WTC11 (cell line): ENCODE measurements around the gene RIMS4.

Source experiments
- KAT7 ChIP-seq: sonication (generic); formaldehyde crosslinking; IDR thresholded peaks from 2 replicates; pipeline ENCODE4 v1.8.1; 2023; ENCODE audit warnings: missing genetic modification reagents, mild to moderate bottlenecking, borderline replicate concordance
- NR2C2 ChIP-seq: sonication (generic); formaldehyde crosslinking; IDR thresholded peaks from 2 replicates; pipeline ENCODE4 v1.8.0; 2022; ENCODE audit warnings: mild to moderate bottlenecking, missing genetic modification reagents
- TF ChIP-seq, protein P1 (sequence below): fragments of 200-600 bp; IDR thresholded peaks from 2 replicates; pipeline ENCODE4 v1.8.0; 2022; ENCODE audit warnings: antibody characterized with exemption

DNA sequence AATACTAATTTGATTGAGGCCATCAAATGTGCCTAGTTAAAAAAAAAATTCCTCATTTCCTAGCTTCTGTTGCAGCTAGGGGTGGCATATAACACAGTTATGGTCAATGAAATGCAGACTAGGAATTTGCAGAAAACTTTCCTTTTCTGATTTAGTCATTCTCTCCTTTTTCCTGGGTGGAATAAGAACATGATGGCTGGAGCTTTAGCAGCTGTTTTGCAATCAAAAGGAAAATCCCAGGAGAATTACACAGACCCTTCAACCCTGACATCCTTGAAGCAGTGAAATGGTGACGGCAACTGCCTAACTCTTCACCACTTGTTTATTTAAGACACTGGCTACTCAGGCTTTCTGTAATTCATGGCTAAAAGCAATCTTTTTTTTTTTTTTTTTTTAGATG is 23.1 kb upstream of the RIMS4 start:
- TF ChIP-seq KAT7 (CRISPR knock-in tag) (no peak), NR2C2 (CRISPR knock-in tag) (no peak)
- TF ChIP-seq, protein P1, sequence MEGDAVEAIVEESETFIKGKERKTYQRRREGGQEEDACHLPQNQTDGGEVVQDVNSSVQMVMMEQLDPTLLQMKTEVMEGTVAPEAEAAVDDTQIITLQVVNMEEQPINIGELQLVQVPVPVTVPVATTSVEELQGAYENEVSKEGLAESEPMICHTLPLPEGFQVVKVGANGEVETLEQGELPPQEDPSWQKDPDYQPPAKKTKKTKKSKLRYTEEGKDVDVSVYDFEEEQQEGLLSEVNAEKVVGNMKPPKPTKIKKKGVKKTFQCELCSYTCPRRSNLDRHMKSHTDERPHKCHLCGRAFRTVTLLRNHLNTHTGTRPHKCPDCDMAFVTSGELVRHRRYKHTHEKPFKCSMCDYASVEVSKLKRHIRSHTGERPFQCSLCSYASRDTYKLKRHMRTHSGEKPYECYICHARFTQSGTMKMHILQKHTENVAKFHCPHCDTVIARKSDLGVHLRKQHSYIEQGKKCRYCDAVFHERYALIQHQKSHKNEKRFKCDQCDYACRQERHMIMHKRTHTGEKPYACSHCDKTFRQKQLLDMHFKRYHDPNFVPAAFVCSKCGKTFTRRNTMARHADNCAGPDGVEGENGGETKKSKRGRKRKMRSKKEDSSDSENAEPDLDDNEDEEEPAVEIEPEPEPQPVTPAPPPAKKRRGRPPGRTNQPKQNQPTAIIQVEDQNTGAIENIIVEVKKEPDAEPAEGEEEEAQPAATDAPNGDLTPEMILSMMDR: no peak
